NCI-H2029 treated with DMSO at 0.1 percent for 48 hours (cell line): ENCODE results near the gene ALG12.

ENCODE experiments used
- DNase-seq: peaks from one replicate; lab custom pipeline; 2025; lab: John Stamatoyannopoulos, UW

The ALG12 gene

DNA sequence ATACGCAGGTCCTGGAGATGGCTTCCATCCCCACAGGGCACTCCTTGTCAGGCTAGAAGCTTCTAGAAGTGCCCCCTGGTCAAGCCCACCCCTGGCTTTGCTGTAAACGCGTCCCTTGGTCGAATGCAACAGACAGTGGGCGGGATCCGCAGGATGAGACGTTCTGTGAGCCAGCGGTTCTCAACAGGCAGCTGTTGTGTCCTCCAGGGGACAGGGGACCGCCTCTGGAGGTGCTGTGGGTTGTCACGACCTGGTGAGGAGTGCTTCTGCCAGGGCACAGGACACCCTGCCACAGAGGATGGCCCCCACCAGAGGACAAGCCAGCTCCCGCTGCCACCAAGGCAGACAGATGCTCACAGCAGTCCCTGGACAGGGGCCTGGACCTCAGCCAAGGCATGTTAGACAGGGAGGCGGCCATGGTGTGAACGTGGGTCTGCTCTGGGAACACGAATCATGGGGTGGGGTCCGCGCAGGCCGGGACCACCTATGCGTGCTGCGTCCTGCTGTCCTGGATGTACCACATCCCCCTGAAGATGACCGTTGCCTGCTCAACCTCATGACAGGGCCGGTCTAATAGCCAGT is 11.8 kb upstream of the ALG12 start:
- DNase-seq, result no peak

GRCh38 chr22:49929211-49929979 is 11.2 kb upstream of the ALG12 start:
- no peak for DNase-seq

DNA sequence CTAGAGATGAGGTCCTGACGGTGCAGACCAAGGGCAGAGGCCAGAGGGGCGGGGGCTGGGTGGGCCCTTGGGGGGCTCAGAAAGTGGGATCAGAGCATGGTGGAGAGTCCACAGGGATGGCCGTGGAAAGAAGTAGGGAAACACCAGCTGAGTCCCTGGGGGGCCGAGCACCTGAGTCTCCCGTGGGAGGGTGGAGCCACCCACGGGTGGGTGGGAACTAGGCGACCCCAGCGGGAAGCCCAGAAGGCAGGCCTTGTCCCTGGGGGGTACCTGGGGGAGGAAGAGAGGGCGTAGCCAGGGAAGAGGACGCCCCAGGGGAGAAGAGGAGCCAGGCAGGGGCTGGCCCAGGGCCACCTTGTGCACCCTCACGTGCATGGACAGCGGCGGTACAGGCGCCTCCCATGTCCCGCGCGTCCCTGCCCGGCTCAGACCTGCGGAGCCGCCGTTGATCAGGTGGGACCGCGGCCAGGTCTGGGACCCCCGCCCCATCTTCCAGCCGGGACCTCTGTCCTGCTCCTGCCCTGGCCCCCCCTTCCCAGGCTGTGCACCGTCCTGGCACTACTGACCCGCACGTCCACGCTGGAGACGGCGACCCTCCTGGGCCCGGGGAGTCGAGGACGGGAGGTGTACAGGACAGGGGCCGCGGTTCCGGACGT is 10.4 kb upstream of the ALG12 start:
- DNase-seq, result no peak

DNA sequence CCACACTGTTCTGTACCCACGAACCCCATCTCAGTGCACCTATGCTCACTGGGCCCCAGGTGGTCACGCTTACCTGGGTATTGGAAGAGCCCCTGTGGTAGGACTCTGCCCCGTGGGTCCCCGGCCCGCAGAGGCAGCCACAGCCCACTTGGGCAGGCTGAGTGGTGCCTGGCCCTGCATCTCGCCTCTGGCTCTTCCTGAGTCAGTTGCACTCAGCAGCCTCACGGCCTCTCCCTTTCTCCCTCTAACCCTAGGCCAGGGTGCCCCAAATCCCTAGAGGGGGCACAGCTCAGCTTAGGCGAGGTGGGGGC is 9.9 kb upstream of the ALG12 start:
- no peak for DNase-seq

- DNase-seq, result no peak
Observed at GRCh38 chr22:49927483-49928184, 9.4 kb upstream of the ALG12 start.

GRCh38 chr22:49926916-49927315 is 8.7 kb upstream of the ALG12 start:
- DNase-seq, result no peak

DNA sequence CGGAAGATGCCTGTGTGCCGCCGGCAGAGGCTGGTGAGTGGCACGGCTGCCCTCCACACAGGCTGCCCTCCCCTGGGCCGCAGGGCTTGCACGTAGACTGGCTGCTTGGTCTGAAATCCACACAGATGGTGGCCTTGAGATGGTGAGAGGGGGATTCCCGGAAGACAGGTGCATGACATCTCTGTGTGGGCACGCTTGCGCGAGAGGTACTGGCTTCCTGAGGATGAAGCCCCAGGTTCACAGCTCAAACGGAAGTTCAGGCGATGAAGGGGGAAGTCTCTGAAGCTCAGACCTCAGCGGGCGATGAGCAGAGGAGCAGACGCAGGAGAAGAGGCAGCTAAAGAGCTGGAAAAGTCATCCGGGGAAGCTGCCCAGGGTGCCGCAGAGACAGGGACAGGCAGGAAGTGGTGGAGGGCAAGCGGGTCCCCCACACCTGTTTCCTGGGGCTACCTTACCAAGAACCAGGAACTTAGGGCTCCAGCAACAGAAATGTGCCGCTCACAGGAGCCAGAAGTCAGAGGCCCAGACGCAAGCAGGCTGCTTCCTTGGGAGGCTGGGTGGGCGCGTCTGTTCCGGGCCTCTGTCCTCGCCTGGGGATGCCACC is 7.4 kb upstream of the ALG12 start:
- no peak for DNase-seq

DNA sequence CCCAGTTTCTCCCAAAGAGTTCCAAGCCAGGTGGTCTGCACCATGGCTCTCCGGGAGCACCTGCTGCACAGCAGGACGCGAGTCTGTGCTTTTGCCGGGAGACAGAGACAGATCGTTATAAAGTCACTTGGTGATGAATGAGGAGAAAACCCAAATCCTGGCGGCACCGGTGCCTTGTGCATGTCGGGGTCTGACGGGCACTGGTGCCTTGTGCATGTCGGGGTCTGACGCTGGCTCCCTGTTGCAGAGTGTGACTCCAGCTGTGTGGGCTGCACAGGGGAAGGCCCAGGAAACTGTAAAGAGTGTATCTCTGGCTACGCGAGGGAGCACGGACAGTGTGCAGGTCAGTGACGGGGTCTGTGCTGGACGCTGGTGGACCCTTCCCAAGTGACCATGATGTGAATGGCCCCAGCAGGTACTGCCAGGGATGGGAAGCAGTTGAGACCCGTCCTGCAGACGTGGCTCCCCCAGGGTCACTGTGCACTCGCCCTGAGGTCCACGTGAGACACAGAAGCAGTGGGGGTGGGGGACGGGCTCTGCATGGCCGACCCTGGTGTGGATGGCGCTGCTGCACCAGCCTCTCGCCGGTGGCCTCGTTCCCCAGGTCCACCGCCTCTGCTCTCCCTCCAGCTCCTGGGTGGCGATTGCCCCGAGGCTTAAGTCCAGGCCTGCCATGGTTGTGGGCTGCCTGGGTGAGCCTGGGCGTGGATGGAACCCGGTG is 6.0 kb upstream of the ALG12 start:
- no peak for DNase-seq

- no peak for DNase-seq
Observed at GRCh38 chr22:49923445-49923844, 5.2 kb upstream of the ALG12 start.

DNA sequence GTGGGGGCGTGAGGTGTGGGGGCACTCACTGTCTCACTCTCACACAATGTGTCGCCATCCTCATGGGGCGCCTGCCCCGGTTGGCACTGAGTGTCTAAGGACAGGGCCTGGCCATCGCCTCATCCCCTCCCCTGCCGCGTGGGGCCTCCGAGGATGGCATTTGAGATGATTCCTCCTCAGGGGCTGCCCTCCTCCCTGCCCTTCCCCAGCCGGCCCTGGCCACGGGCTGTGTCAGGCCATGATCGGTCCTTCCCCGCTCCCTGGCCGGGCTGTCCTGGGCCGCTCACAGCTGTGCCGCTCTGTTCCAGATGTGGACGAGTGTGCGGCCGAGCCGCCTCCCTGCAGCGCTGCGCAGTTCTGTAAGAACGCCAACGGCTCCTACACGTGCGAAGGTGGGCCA is 4.7 kb upstream of the ALG12 start:
- DNase-seq, result no peak

DNA sequence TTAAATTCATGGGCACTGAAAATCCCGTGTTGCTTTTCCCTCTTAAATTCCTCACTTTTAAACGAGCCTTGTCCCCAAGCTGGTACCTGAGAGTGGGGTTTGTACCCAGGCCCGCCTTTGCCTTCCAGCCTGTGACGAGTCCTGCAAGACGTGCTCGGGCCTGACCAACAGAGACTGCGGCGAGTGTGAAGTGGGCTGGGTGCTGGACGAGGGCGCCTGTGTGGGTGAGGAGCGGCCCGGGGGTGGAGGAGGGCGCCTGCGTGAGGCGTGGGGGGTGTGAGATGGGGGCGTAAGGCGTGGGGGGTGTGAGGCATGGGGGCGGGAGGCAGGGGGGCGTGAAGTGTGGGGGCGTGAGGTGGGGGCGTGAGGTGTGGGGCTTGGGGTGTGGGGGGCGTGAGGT is 4.2 kb upstream of the ALG12 start:
- no peak for DNase-seq

DNA sequence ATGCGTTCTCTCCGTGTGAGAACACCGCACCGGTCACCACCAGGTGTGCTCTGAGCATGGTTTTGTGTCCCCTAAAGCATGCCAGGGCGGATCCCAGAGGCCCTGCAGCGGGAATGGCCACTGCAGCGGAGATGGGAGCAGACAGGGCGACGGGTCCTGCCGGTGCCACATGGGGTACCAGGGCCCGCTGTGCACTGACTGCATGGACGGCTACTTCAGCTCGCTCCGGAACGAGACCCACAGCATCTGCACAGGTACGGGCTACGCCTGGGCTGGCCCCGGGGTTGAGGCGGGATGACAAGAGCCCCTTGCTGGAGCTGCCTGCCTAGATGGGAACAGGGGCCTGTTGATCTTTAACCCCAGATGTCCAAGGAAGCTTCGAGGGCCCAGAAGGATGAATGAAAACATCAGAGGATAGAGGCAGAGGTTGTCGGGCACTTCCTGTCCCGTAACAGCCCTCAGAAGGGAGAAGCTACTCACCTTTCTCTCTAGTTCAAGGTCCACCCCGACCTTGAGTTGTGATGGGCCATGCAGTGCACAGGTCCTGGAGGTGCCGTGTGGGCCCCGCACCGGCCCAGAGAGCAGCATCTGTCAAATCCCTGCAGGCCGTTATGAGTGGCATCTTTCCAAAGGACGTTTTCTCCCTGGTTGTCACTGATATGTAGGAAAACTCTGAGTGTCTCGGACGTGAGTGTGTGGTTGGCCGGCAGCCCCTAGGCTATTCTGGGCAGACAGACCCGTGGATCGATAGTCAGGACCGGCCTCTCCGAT is 3.5 kb upstream of the ALG12 start:
- DNase-seq, result no peak

GRCh38 chr22:49920859-49921258 is 2.6 kb upstream of the ALG12 start:
- no peak for DNase-seq

DNA sequence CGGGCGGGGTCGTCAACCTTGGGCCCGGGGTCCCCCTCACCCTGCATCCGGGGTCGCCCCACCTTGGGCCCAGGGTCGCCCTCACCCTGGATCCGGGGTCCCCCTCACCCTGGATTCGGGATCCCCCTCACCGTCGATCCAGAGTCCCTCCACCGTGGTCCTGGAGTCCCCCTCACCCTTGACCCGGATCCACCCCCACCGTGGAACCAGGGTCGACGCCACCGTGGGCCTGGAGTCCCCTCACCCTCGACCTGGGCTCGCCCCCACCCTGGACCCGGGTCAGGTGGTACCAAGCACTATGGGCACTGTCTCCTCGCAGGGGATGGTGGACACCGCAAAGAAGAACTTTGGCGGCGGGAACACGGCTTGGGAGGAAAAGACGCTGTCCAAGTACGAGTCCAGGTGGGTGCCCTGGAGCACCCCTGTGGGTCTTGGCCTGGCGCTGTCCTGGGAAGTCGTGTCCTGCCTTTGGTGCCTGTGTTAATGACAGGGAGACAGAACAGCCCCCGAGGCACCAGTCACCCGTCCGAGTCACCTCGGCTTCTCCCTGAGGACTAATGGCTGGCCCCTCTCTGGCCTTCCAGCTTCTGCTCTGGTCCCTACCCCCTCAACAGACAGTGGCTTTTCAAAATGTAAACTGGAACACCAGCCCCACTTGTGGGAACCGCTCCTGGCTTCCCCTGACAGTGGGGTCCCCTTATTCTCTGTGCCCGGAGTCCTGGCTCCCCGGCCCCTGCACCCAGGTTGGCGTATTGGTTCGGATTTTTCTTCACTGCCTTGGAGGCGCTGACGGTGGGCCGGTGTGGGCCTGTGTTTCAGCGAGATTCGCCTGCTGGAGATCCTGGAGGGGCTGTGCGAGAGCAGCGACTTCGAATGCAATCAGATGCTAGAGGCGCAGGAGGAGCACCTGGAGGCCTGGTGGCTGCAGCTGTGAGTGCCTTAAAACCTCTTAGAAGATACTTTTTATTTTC is 958 bp upstream of the ALG12 start:
- no peak for DNase-seq

DNA sequence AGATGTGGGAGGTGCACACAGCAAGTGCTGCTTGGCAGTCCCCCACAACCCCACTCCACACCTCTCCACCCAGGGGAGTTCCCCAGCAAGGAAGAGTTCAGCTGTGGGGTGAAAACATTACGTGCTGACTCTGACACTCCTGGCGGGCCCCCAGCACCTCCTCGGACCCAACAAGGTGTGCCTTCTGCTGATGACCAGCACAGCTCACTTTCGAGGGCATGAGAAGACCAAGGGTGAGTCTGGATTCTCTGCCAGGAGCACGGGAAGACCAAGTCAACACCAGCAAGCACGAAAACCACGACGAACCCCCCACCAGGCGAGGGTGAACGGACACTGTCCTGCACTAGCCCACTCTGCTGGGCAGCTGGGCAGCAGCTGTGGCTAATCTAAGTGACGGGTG is 1.4 kb downstream of the ALG12 start:
- no peak for DNase-seq

DNA sequence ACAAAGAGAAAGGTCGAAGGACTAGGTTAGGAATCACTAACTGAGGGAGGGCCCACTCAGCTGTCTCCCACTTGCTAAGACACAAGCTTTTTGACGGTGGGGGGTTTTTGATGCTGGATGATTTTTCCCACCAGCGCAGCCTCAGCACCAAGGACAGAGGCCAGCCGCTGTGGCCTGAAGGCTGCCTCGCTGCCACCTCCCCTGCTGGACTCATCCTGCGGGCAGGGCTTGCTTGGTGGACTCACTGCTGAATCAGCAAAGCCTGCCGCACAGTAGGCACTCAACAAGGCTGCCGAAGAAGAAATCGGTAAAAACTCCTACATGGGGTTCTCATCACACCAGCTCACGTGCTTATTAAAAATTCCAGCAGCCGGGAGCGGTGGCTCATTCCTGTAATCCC is 2.6 kb downstream of the ALG12 start:
- no peak for DNase-seq

GRCh38 chr22:49914256-49914655 is 4.0 kb downstream of the ALG12 start:
- no peak for DNase-seq

- DNase-seq, result no peak
Observed at GRCh38 chr22:49913446-49913845, 4.8 kb downstream of the ALG12 start.

DNA sequence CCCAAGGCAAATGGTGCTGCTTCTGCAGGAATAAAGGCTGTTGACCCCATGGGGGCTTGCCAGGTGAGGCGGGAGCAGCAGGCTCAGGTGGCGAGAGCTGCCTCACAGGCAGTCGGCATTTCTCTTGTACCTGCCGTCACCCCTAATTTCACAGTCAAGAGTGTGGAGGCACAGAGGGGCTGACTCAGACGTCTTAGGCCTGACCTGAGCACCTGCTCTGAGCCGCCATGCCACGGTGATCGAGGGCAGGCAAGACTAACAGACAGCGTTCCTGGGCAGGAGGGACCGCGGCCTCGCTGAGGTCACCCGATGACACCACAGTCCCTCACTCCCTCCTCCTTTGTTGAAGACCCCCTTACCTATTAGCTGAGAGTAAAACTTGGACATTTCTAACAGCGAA is 5.2 kb downstream of the ALG12 start:
- no peak for DNase-seq
